Natural killer cell treated with Interleukin-12 subunit alpha and Interleukin-12 subunit beta and Interleukin-15 and Interleukin-18, amount 100 ng/mL, for 72 hours (primary cell): ENCODE results near the gene RGL3. TPM values are rescaled to one million over a fixed set of nuclear protein-coding genes. Genes with fewer than 3 reads are reported as not detected.
"Not testable (repeated sequence)": the region's sequence is repeated elsewhere in the genome, so short reads cannot be mapped to it uniquely, and the experiment has no call there.

Experiments used
- ATAC-seq, 2 donors: fragments of 150-1000 bp; cut with Tn5 transposase in 1 of 2; sonication (Bioruptor Pico), chemical (Tn5 transposase) in 1 of 2; 2 replicates each; pipeline ENCODE4 v1.10.0; 2021
- DNase-seq: peaks from one replicate; pipeline ENCODE4 v3.0.0; 2022; ENCODE audit warnings: low spot score
- H3K27ac Mint-ChIP-seq, 2 donors: 1 replicate in 1 of 2; 2 replicates in 1 of 2; pipeline ENCODE4 v1.8.0; 2022; ENCODE audit warnings: mixed read lengths in 2 of 2, mild to moderate bottlenecking in 1 of 2, moderate library complexity in 1 of 2
- H3K27me3 Mint-ChIP-seq, 2 donors: 1 replicate in 1 of 2; 2 replicates in 1 of 2; pipeline ENCODE4 v1.8.0; 2022; ENCODE audit warnings: mixed read lengths in 2 of 2
- H3K36me3 Mint-ChIP-seq: one replicate; pipeline ENCODE4 v1.8.0; 2022; ENCODE audit warnings: mixed read lengths
- H3K4me1 Mint-ChIP-seq, 2 donors: 1 replicate in 1 of 2; 2 replicates in 1 of 2; pipeline ENCODE4 v1.8.0; 2022; ENCODE audit warnings: low read depth in 2 of 2, mixed read lengths in 2 of 2, mild to moderate bottlenecking in 1 of 2
- H3K4me3 Mint-ChIP-seq: one replicate; pipeline ENCODE4 v1.8.0; 2022; ENCODE audit warnings: mixed read lengths
- H3K9me3 Mint-ChIP-seq: 2 replicates; pipeline ENCODE4 v1.8.0; 2022; ENCODE audit warnings: mixed read lengths
- total RNA-seq, 2 donors: library from RNA; stranded (reverse); gene quantifications; one replicate each; pipeline ENCODE4 v1.2.3, GENCODE V29; 2022

RGL3 gene
- total RNA-seq, 2 donors from 2014 or later, result not detected

GRCh38 chr19:11420429-11421370 lies 1.6 kb upstream of the RGL3 start:
- peaks cover 36 to 49% of the 10 kb centered on the region in 2 donors for H3K27me3 Mint-ChIP-seq
- no peaks in the 10 kb centered on the region for H3K9me3 Mint-ChIP-seq
- no peak for ATAC-seq
- DNase-seq, result peak; percentile 60
- H3K36me3 Mint-ChIP-seq, result no peaks in the 10 kb centered on the region
- H3K4me3 Mint-ChIP-seq, result peak overlapping the region; percentile 63
- H3K27ac Mint-ChIP-seq, result no peak overlapping the region
- H3K4me1 Mint-ChIP-seq, result peaks cover 25 to 28% of the 10 kb centered on the region in 2 donors

DNA sequence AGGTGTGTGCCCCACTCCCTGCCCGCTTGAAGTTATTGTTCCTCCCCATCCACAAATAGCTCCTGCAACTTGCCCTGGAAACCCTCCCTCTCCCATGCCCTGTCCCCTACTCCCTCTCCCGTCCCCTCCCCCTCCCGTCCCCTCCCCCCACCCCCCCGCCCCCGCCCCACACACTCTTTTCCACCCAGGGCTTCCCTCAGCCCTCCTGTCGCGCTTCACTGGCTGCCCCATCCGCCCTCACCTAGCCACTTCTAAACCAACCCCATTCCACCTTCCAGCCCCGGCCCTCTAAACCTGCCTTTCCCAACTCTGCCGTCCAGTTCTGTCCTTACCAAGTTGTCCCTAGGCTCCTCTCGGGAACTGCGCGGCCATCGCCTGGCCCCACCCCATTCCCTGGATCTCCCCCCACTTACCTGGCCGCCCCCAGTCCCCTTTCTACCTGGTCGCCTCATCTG lies 993 bp downstream of the RGL3 start:
- DNase-seq, result no peak
- no peak overlapping the region for H3K4me3 Mint-ChIP-seq
- ATAC-seq, result no peak
- no peak overlapping the region for H3K27ac Mint-ChIP-seq
- no peaks in the 10 kb centered on the region for H3K36me3 Mint-ChIP-seq
- H3K4me1 Mint-ChIP-seq, result peaks cover 17 to 18% of the 10 kb centered on the region in 2 donors
- H3K27me3 Mint-ChIP-seq, result peaks cover 29 to 41% of the 10 kb centered on the region in 2 donors
- no peaks in the 10 kb centered on the region for H3K9me3 Mint-ChIP-seq

DNA sequence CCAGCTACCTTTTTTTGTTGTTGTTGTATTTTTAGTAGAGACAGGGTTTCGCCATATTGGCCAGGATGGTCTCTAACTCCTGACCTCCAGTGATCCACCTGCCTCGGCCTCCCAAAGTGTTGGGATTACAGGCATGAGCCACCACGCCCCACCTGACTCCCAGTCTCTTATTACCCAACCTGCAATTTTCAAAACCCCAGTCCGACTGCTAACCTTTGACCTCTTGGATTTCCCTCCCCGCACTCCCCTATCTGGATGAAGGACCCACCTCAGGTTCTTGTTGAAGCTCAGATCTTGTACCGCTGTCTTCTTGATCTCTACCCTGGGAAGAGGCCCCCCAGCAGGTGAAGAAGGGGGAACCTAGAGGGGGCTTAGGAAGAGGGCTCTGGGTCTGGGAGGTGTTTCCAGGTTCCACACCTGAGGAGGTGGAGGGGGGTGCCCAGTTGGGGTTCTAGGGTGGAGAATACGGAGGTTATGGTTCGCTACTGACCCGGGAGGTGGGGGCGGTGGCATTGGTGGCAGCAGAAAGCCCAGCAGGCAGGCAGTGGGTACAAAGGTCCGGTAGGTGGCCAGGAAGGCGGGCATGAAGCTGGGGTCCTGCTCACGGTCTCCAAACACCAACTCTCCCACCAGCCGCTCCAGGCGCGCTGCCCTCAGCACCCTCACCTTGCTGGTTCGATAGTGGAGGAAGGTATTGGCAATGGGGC lies 2.6 kb downstream of the RGL3 start:
- H3K9me3 Mint-ChIP-seq, result no peaks in the 10 kb centered on the region
- ATAC-seq (peak in 1 of 2 donors; percentile 6), DNase-seq (peak; percentile 39)
- H3K4me3 Mint-ChIP-seq, result no peak overlapping the region
- no peak overlapping the region for H3K27ac Mint-ChIP-seq
- peaks cover 22 to 33% of the 10 kb centered on the region in 2 donors for H3K27me3 Mint-ChIP-seq
- H3K36me3 Mint-ChIP-seq, result no peaks in the 10 kb centered on the region
- peaks cover 9 to 10% of the 10 kb centered on the region in 2 donors for H3K4me1 Mint-ChIP-seq

- no peak for DNase-seq
- no peak overlapping the region for H3K4me3 Mint-ChIP-seq
- peaks cover 17 to 21% of the 10 kb centered on the region in 2 donors for H3K27me3 Mint-ChIP-seq
- ATAC-seq, result no peak
- H3K9me3 Mint-ChIP-seq, result no peaks in the 10 kb centered on the region
- no peaks in the 10 kb centered on the region for H3K36me3 Mint-ChIP-seq
- H3K27ac Mint-ChIP-seq, result no peak overlapping the region
- H3K4me1 Mint-ChIP-seq, result no peaks in the 10 kb centered on the region
Measured at GRCh38 chr19:11414544-11414943, 4.6 kb downstream of the RGL3 start.

DNA sequence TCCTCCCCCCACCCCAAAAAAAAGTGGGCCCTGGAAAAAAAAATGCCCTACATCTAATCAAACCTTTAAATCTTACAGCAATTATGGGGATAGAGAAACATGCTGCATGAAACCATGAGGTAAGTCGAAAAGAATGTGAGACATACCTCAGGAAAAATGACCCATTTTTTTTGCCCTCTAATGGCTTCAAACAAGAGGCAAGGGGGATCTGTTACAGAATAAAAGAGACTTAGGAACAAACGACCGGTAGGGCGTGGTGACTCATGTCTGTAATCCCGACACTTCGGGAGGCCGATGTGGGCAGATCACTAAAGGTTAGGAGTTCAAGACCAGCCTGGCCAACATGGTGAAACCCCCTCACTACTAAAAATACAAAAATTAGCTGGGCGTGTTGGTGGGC lies 8.4 kb downstream of the RGL3 start:
- Mint-ChIP-seq H3K4me1 (no peaks in the 10 kb centered on the region), H3K36me3 (no peaks in the 10 kb centered on the region), H3K4me3 (no peak overlapping the region), H3K9me3 (no peaks in the 10 kb centered on the region), H3K27ac (no peak overlapping the region), H3K27me3 (peaks cover 0 to 7% of the 10 kb centered on the region in 2 donors)
- ATAC-seq (no peak), DNase-seq (peak; percentile 8)

DNA sequence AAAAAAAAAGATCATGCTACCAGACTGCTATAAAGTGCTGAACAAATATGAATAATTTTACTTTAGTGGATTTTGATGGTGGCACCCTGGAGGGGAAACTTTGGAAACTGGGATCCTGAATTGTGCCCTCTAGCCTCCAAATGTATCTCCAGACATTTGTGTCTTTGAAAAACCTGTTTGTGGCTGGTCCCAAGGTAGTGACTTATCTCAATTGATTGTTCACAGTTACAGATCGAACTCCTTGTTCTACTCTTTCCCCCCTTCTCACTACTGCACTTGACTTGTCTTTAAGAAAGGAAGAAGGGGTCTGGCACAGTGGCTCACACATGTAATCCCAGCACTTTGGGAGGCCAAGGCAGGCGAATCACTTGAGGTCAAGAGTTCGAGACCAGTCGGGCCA lies 10.5 kb downstream of the RGL3 start:
- H3K9me3 Mint-ChIP-seq, result no peaks in the 10 kb centered on the region
- H3K27me3 Mint-ChIP-seq, result peaks cover 0 to 7% of the 10 kb centered on the region in 2 donors
- DNase-seq (peak; percentile 29), ATAC-seq (no peak)
- H3K4me1 Mint-ChIP-seq, result no peaks in the 10 kb centered on the region
- H3K27ac Mint-ChIP-seq, result no peak overlapping the region
- H3K4me3 Mint-ChIP-seq, result no peak overlapping the region
- H3K36me3 Mint-ChIP-seq, result no peaks in the 10 kb centered on the region

- not testable (repeated sequence) for H3K9me3 Mint-ChIP-seq, H3K27me3 Mint-ChIP-seq, H3K27ac Mint-ChIP-seq, H3K4me1 Mint-ChIP-seq, H3K36me3 Mint-ChIP-seq, H3K4me3 Mint-ChIP-seq
- peak in 1 of 2 donors; percentile 11 for ATAC-seq
- peak; percentile 8 for DNase-seq
Measured at GRCh38 chr19:11406703-11407236, 12.3 kb downstream of the RGL3 start.

- no peak overlapping the region for H3K4me3 Mint-ChIP-seq
- H3K9me3 Mint-ChIP-seq, result no peaks in the 10 kb centered on the region
- ATAC-seq (peak in 1 of 2 donors; percentile 53), DNase-seq (peak; percentile 59)
- no peaks in the 10 kb centered on the region for H3K4me1 Mint-ChIP-seq
- no peak overlapping the region for H3K27ac Mint-ChIP-seq
- peaks cover 0 to 7% of the 10 kb centered on the region in 2 donors for H3K27me3 Mint-ChIP-seq
- no peaks in the 10 kb centered on the region for H3K36me3 Mint-ChIP-seq
Measured at GRCh38 chr19:11405846-11406643, 13.1 kb downstream of the RGL3 start.

- H3K36me3 Mint-ChIP-seq, result no peaks in the 10 kb centered on the region
- no peak for ATAC-seq
- H3K27ac Mint-ChIP-seq, result no peak overlapping the region
- DNase-seq, result peak; percentile 6
- H3K9me3 Mint-ChIP-seq, result no peaks in the 10 kb centered on the region
- H3K27me3 Mint-ChIP-seq, result peaks cover 0 to 5% of the 10 kb centered on the region in 2 donors
- H3K4me3 Mint-ChIP-seq, result no peak overlapping the region
- no peaks in the 10 kb centered on the region for H3K4me1 Mint-ChIP-seq
Measured at GRCh38 chr19:11404588-11405222, 14.4 kb downstream of the RGL3 start.

DNA sequence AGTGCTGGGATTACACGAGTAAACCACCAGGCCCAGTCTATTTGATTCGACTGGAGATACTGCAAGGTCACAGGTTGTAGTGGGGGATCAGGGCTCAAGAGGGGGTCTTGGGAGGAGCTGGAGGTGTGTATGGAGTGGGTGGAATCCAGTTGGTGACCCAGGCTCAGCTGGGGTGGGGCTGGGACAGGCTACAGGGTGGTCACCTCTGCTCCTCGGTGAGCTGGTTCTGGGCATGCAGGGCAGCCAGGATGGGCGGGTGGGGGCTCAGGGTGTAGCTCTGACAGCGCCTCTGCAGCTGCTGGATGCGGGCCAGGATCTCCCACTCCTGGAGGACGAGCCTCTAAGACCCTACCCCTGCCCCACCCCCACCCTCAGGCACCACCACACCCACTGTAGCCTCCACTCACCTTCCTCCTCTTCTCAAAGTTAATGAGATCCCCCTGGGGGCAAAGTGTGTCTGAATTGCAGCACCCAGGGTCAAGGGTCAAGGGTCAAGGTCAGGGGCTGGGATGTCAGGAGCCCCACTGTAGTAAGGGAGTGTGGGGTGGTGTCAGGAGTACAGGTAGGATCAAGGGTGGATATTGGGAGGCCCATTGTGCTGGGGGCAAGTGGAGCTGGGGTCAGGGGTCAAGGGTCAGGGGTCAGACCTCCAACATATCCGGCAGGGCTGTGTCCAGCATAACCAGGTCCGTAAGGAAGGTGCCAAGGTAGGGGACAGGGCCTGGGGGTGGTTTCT lies 17.1 kb downstream of the RGL3 start:
- Mint-ChIP-seq H3K4me3 (no peak overlapping the region), H3K27ac (no peak overlapping the region), H3K27me3 (peaks cover 0 to 6% of the 10 kb centered on the region in 2 donors), H3K9me3 (no peaks in the 10 kb centered on the region), H3K4me1 (no peaks in the 10 kb centered on the region), H3K36me3 (no peaks in the 10 kb centered on the region)
- DNase-seq, result peak; percentile 58
- no peak for ATAC-seq

- DNase-seq (no peak), ATAC-seq (no peak)
- Mint-ChIP-seq H3K9me3 (no peaks in the 10 kb centered on the region), H3K4me3 (no peak overlapping the region), H3K36me3 (no peaks in the 10 kb centered on the region), H3K27me3 (peaks cover 0 to 6% of the 10 kb centered on the region in 2 donors), H3K27ac (no peak overlapping the region), H3K4me1 (no peaks in the 10 kb centered on the region)
Measured at GRCh38 chr19:11400798-11401197, 18.3 kb downstream of the RGL3 start.

DNA sequence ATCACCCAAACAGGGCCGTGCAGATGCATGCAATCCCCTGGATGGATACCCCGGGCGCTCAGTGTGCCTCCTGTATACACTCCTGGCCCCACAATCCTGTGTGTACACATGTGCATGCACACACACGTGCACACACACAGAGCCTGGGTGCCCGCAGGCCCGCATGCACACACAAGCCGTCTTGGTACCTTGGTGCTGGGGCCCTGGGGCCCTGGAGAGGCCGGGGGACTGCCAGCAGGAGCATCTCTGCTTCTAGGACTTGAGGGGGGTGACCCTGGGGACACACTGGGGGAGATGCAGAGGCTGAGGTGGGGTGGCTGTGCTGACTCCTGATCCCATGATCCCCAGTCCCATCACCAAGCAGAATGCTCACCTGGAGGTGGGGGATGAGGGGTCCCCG lies 19.4 kb downstream of the RGL3 start:
- peak; percentile 41 for DNase-seq
- Mint-ChIP-seq H3K4me3 (no peak overlapping the region), H3K9me3 (no peaks in the 10 kb centered on the region), H3K4me1 (no peaks in the 10 kb centered on the region), H3K36me3 (no peaks in the 10 kb centered on the region), H3K27ac (no peak overlapping the region), H3K27me3 (peaks cover 8 to 11% of the 10 kb centered on the region in 2 donors)
- ATAC-seq, result peak in 1 of 2 donors; percentile 40
